GM21529 (cell line): Measurements from ENCODE around the gene YJEFN3.

Experiments used
- ATAC-seq: cut with Tn5 transposase; IDR thresholded peaks from one replicate; pipeline ENCODE4 v1.9.1; 2021; ENCODE audit not compliant: unreplicated experiment

Gene YJEFN3

GRCh38 chr19:19537075-19538048 is 8.7 kb downstream of the YJEFN3 start:
- ATAC-seq: no peak

DNA sequence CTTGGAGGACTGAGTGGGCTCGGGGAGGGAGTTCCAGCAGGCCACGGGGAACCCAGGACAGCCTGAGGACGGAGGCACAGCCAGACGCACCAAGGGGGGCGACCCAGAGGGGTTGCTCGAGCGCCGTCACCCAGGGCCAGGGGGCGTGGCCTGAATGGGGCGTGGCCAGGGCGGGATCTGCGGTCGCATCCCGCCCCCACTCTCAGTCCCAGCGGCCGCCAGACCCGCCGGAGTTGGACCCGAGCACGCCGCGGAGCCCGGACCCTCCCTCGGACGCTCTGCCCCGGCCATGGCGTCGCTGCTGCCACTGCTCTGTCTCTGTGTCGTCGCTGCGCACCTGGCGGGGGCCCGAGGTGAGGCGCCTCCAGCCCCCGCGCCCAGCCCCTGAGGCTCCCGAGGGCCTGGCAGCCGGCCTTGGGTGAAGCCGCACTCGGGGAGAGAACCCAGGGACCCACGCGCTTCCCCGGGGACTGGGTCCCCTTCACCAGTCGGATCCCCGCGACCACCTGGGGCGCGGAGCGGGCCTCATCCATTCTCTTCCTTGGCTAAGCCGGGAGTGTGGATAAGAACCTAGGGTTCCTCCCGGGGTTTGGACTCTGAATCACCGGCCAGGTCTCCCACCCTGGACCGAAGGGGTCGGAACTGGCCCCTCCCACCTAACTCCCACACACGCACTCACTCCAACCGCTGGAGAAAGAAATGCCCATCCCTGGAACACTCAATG is 9.5 kb downstream of the YJEFN3 start, which contains the start of gene CILP2:
TSS of gene CILP2 (plus strand) at position 205 of the 724 bp plus-strand sequence. CDS start at position 290, 85 bp downstream.
- no peak for ATAC-seq

GRCh38 chr19:19538785-19539166 is 10.1 kb downstream of the YJEFN3 start:
- ATAC-seq: no peak

DNA sequence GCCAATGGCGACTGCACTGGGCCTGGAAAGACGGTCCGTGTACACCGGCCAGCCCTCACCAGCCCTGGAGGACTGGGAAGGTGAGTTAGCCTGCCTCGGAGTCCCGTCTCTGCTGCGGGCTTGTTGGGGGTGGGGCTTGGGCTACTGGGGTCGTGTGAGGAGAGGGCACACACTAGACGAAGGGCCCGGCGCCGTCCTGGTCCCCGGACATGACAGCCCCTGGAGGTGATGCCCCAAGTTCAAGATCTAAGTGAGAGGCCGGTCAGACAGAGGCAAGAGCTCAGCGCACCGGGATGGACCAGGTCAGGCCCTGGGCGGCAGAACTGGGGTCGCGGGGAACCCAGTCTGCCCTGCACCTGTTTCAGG is 11.0 kb downstream of the YJEFN3 start:
- no peak for ATAC-seq

DNA sequence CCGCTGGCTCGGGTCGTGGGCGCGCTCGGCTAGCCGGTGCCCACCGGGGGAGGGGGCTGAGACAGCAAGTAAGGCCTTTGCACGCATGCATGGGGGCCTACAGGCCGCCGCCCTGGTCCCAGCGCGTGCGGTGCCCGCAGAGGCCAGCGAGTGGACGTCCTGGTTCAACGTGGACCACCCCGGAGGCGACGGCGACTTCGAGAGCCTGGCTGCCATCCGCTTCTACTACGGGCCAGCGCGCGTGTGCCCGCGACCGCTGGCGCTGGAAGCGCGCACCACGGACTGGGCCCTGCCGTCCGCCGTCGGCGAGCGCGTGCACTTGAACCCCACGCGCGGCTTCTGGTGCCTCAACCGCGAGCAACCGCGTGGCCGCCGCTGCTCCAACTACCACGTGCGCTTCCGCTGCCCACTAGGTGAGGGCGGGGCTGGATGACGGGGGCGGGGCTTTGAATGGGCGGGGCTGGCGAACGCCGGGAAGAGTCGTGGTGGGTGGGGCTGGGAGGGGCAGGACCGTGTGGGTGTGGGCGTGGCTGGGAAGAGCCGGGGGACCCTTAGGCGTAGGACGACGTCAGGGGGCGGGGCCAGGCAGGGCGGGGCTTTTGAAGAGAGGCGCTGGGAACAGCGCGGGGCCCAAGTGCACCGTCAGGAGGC is 11.5 kb downstream of the YJEFN3 start:
- ATAC-seq: no peak

GRCh38 chr19:19540715-19541515 is 12.2 kb downstream of the YJEFN3 start:
- ATAC-seq: peak; percentile 70

DNA sequence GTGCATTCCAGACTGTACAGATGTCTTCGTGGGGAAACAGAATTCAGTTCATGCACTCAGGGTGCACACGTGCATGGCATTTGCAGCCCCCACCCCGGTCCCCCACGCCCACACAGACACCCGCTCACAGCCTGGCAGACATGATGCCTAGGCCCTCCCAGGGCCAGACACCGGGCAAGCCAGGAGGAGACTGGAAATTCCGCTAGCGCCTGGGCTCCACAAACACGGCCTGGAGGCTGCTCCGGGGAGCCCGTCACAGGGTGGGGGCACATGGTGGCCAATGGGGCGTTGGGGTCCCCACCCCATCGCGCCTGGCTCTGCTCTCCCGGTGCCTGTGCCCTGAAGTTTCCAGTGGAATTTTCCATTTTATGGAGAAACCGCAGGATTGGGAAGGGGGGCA is 12.9 kb downstream of the YJEFN3 start:
- ATAC-seq: no peak

DNA sequence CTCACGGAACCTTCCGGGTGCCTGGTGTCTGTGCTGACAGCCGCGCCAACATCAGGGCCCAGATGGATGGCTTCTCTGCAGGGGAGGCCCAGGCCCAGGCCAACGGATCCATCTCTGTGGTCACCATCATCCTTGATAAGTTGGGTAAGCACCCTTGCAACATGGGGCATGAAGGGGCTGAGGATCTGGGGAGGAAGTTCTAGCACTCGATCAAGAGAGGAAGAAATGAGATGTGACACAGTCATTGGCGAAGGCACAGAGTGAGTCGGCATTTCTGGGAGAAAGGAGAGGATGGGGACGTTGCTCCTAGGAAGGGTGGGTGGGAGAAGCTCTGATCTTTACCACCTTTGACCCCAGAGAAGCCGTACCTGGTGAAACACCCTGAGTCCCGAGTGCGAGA is 13.8 kb downstream of the YJEFN3 start:
- no peak for ATAC-seq

DNA sequence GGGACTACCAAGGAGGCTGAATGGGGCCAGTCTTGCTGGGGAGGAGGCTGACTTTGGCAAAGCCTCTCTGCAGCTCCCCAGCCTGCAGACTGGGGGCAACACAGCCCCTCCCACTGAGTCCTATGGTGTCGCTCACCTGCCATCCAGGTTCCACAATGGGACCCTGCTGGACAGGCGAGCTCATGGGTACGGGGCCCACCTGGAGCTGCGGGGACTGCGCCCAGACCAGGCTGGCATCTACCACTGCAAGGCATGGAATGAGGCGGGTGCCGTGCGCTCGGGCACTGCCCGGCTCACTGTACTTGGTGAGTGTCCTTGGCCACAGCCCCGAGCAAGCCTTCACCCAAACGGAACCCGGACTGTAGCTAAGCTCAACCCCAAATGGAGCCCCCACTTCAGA is 14.4 kb downstream of the YJEFN3 start:
- ATAC-seq: no peak

GRCh38 chr19:19543640-19544039 is 14.9 kb downstream of the YJEFN3 start:
- no peak for ATAC-seq

DNA sequence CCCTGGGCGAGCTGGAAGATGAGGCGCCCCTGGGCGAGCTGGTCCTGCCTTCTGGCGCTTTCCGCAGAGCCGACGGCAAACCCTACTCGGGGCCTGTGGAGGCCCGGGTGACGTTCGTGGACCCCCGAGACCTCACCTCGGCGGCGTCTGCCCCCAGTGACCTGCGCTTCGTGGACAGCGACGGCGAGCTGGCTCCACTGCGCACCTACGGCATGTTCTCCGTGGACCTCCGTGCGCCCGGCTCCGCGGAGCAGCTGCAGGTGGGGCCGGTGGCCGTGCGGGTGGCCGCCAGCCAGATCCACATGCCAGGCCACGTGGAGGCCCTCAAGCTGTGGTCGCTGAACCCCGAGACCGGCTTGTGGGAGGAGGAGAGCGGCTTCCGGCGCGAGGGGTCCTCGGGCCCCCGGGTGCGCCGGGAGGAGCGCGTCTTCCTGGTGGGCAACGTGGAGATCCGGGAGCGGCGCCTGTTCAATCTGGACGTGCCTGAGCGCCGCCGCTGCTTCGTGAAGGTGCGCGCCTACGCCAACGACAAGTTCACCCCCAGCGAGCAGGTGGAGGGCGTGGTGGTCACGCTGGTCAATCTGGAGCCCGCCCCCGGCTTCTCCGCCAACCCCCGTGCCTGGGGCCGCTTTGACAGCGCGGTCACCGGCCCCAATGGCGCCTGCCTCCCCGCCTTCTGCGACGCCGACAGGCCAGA is 15.7 kb downstream of the YJEFN3 start:
- no peak for ATAC-seq

DNA sequence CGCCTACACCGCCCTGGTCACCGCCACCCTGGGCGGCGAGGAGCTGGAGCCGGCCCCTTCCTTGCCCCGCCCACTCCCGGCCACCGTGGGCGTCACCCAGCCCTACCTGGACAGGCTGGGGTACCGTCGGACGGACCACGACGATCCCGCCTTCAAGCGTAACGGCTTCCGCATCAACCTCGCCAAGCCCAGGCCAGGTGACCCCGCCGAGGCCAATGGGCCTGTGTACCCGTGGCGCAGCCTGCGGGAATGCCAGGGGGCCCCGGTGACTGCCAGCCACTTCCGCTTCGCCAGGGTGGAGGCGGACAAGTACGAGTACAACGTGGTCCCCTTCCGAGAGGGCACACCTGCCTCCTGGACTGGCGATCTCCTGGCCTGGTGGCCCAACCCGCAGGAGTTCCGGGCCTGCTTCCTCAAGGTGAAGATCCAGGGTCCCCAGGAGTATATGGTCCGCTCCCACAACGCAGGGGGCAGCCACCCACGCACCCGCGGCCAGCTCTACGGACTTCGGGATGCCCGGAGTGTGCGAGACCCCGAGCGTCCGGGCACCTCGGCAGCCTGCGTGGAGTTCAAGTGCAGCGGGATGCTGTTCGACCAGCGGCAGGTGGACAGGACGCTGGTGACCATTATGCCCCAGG is 16.4 kb downstream of the YJEFN3 start:
- no peak for ATAC-seq

DNA sequence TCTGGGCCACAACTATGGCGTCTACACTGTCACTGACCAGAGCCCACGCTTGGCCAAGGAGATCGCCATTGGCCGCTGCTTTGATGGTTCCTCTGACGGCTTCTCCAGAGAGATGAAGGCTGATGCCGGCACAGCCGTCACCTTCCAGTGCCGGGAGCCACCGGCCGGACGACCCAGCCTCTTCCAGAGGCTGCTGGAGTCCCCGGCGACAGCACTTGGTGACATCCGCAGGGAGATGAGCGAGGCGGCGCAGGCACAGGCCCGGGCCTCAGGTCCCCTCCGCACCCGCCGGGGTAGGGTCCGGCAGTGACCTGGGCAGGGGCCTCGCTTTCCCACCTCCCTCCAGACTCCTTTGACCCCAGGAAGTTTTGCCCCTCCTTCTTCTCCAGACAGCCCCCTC is 17.0 kb downstream of the YJEFN3 start:
- no peak for ATAC-seq

GRCh38 chr19:19546751-19547162 is 18.0 kb downstream of the YJEFN3 start:
- no peak for ATAC-seq

DNA sequence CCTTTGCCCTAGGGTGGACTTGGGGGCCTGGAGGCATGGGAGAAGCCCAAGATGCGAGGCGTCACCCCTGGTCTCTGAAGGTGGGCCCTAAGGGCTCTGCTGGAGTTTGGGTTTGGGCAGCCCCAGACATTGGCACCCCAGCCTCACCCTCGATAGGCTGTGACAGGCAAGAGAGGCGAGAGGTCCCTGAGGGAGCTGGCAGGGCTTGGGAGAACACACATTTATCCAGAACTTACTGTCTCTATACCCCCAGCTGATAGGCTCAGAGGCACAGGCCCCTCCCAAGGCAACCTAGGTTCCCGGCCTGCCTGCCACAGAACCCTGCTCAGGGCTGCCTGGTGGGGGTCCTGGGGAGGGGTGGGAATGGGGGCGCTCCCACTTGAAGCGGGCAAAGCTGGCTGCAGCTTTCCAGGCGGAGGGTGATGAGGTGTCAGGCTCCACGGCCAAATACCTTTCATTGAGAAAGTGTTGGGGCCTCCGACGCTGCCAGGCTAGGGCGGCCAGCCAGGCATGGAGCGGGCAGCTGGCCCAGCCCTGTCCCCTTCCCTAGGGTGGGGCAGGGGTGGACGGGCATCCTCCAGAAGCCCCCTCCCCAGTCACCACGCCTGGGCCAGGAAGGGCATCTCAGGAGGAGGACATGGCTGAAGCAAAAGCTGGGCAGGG is 19.1 kb downstream of the YJEFN3 start:
- no peak for ATAC-seq

DNA sequence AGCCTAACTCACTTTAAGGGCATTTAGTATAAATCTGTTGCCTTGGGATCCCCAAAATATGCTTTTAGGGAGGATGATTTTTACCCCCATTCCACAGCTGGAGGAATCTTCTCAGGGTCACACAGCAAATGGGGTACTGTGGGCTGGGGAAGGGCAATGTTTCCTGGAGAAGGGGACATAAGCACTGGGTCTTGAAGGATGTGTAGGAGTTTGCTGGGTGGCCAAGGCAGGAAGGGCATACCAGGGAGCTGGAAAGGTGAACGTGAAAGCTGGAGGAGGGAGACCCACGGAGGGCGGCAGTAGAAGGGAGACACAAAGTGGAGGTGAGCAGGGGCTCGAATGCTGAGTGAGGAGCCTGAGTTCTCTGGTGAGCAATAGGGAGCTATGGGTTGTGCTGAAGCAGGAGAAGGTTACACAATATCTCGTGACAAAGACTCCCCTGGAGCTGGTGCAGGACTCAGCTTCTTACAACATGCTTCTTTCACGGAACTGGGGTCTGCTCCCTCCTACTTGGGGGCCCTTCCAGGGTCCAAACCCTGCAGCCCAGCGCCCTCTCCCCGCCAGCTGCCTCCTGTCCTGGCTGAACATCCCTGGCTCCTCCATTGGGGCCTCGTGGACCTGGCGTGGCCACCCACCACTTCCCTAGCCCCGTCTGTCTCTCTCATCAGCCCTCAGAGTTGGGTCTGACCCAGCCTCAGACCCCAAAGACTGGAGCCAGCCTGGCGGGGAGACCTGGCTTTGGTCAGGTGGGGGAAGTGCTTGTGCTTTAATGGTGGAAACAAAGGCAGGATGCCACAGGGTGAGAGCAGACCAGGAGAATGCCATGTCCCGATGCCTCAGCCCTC is 20.4 kb downstream of the YJEFN3 start:
- no peak for ATAC-seq

GRCh38 chr19:19549804-19550464 is 21.2 kb downstream of the YJEFN3 start:
- ATAC-seq: no peak

- ATAC-seq: no peak
Observed at GRCh38 chr19:19550485-19550929, 21.8 kb downstream of the YJEFN3 start.
